PC-3 (cell line): ENCODE results near the gene KDM1A. TPM values are rescaled to one million over a fixed set of nuclear protein-coding genes. Genes with fewer than 3 reads are reported as not detected.
A peak's percentile ranks its signal among the peaks of the same experiment; 100 is the strongest.

Source experiments
- ATAC-seq: fragments of 200-7000 bp; cut with Tn5 transposase; 2 replicates; pipeline ENCODE4 v1.9.1; 2020; ENCODE audit warnings: mild to moderate bottlenecking, moderate library complexity
- BruUV-seq: library from RNA; stranded (reverse); fragments of 400-500 nt; replicated peaks from 2 replicates; lab custom pipeline; 2021; lab: Mats Ljungman, UMichigan
- CTCF ChIA-PET: fragments of 300-600 bp; sonication (Branson Sonifier 250); formaldehyde crosslinking; loops from one replicate; lab custom pipeline; 2022; ENCODE audit warnings: antibody characterized with exemption; lab: Charles Lee
- POLR2A ChIA-PET: fragments of 300-600 bp; sonication (Branson Sonifier 250); formaldehyde crosslinking; loops from one replicate; lab custom pipeline; 2022; ENCODE audit warnings: antibody characterized with exemption; ENCODE audit not compliant: unreplicated experiment; lab: Charles Lee
- DNase-seq: peaks from one replicate; pipeline ENCODE4 v3.0.0-alpha.2; 2015
- H2AFZ ChIP-seq: fragments of 300-600 bp; sonication (generic); 2 replicates; pipeline ENCODE4 v1.6.0; 2016; ENCODE audit warnings: antibody characterized with exemption, low read length
- H3F3A ChIP-seq: fragments of 300-600 bp; sonication (generic); one replicate; pipeline ENCODE4 v1.6.0; 2017; ENCODE audit warnings: antibody characterized with exemption, low read length, control low read depth, mild to moderate bottlenecking; ENCODE audit not compliant: unreplicated experiment
- H3K27ac ChIP-seq: fragments of 300-600 bp; sonication (generic); 2 replicates; pipeline ENCODE4 v1.5.1; 2016; ENCODE audit warnings: mild to moderate bottlenecking, low read length
- H3K27me3 ChIP-seq: fragments of 300-600 bp; sonication (generic); 2 replicates; pipeline ENCODE4 v1.6.1; 2016; ENCODE audit warnings: low read length, mixed read lengths
- H3K36me3 ChIP-seq: fragments of 300-600 bp; sonication (generic); 2 replicates; pipeline ENCODE4 v1.6.1; 2016; ENCODE audit warnings: low read depth, mixed run types, low read length, mixed read lengths
- H3K4me1 ChIP-seq: fragments of 300-600 bp; sonication (generic); 2 replicates; pipeline ENCODE4 v1.5.1; 2016; ENCODE audit warnings: low read length; ENCODE audit not compliant: insufficient read depth
- H3K4me2 ChIP-seq: fragments of 300-600 bp; sonication (generic); 2 replicates; pipeline ENCODE4 v1.6.0; 2016; ENCODE audit warnings: low read length
- H3K4me3 ChIP-seq: fragments of 300-600 bp; sonication (generic); 2 replicates; pipeline ENCODE4 v1.5.1; 2016; ENCODE audit warnings: mild to moderate bottlenecking, low read length, mixed read lengths
- H3K79me2 ChIP-seq: fragments of 300-600 bp; sonication (generic); 2 replicates; pipeline ENCODE4 v1.6.1; 2017; ENCODE audit warnings: low read length, mixed read lengths
- H3K9ac ChIP-seq: fragments of 300-600 bp; sonication (generic); 2 replicates; pipeline ENCODE4 v1.6.0; 2016; ENCODE audit warnings: mild to moderate bottlenecking, low read length
- H3K9me2 ChIP-seq: fragments of 300-600 bp; sonication (generic); replicated peaks from 2 replicates; pipeline ENCODE4 v1.6.1; 2016; ENCODE audit warnings: mixed run types, low read length, mixed read lengths
- H3K9me3 ChIP-seq: fragments of 300-600 bp; sonication (generic); 2 replicates; pipeline ENCODE4 v1.6.1; 2016; ENCODE audit warnings: low read length, mixed read lengths
- H4K20me1 ChIP-seq: fragments of 300-600 bp; sonication (generic); 2 replicates; pipeline ENCODE4 v1.6.1; 2016; ENCODE audit warnings: low read length, mixed read lengths
- EZH2 ChIP-seq: fragments of 300-600 bp; sonication (generic); IDR thresholded peaks from one replicate; pipeline ENCODE4 v1.6.1; 2017; ENCODE audit warnings: antibody characterized with exemption, mild to moderate bottlenecking, low read length; ENCODE audit not compliant: unreplicated experiment
- EZH2phosphoT487 ChIP-seq: fragments of 300-600 bp; sonication (generic); IDR thresholded peaks from 2 replicates; pipeline ENCODE4 v1.6.1; 2018; ENCODE audit warnings: mild to moderate bottlenecking, antibody characterized with exemption, low read length, borderline replicate concordance
- intact Hi-C: fragments of 100-400 bp; cut with micrococcal nuclease; formaldehyde crosslinking; loops from 2 replicates; pipeline ENCODE4 v1.9.0; 2023
- total RNA-seq: library from RNA; depleted of rRNA; stranded (reverse); fragments of >200 nt; gene quantifications from 2 replicates; pipeline ENCODE4 v1.2.3, GENCODE V29; 2014
- TF ChIP-seq, protein P1 (sequence below): fragments of 300-600 bp; sonication (generic); conservative IDR thresholded peaks from 2 replicates; pipeline ENCODE4 v1.5.1; 2017; ENCODE audit warnings: antibody characterized with exemption, low read depth, mild to moderate bottlenecking, low read length

KDM1A gene
- total RNA-seq, 1 experiment from 2014 or later = 186 TPM

DNA sequence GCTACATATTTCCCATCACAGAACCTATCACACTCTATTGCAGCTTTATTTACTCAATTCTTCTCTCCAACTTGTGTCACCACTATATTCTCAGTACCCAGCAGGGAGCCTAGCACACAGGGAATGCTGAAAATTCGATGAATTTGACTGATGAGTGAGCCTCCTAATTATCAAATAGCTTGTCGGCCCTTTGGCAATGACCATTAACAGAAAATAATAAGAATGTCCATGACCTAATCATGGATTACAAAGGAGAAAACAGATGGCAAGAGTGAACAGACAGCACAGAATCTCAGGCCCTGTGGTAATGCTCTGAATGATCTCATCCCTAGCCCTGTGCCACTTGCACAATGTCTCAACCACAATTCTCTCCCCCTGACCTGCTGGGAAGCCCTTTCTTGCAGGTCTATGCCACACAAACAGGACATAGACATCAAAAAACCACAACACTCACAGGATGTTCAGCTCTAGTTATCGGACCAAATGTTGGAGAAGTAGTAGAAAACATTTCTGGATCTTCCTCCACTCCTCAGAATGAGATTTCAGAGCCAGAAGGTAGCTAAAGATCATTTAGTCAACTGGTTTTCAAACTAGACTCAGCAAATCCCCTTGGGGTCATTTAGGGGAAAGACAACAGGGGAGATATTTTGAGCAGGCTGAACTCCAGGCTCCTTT is 80.9 kb downstream of the KDM1A start:
- Histone ChIP-seq H3K4me3 (no peak overlapping the region), H2AFZ (no peak overlapping the region), H3K36me3 (no peaks in the 10 kb centered on the region), H3F3A (peaks cover 13% of the 10 kb centered on the region), H3K79me2 (peaks cover 31% of the 10 kb centered on the region), H3K9ac (no peak overlapping the region), H3K4me1 (peaks cover 67% of the 10 kb centered on the region), H3K9me3 (no peaks in the 10 kb centered on the region), H3K9me2 (no peaks in the 10 kb centered on the region), H4K20me1 (no peaks in the 10 kb centered on the region), H3K4me2 (peak overlapping the region; percentile 62), H3K27me3 (no peaks in the 10 kb centered on the region), H3K27ac (peak overlapping the region; percentile 30)
- TF ChIP-seq, protein P1, sequence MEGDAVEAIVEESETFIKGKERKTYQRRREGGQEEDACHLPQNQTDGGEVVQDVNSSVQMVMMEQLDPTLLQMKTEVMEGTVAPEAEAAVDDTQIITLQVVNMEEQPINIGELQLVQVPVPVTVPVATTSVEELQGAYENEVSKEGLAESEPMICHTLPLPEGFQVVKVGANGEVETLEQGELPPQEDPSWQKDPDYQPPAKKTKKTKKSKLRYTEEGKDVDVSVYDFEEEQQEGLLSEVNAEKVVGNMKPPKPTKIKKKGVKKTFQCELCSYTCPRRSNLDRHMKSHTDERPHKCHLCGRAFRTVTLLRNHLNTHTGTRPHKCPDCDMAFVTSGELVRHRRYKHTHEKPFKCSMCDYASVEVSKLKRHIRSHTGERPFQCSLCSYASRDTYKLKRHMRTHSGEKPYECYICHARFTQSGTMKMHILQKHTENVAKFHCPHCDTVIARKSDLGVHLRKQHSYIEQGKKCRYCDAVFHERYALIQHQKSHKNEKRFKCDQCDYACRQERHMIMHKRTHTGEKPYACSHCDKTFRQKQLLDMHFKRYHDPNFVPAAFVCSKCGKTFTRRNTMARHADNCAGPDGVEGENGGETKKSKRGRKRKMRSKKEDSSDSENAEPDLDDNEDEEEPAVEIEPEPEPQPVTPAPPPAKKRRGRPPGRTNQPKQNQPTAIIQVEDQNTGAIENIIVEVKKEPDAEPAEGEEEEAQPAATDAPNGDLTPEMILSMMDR = no peak
- TF ChIP-seq EZH2phosphoT487 = no peak
- no peak for TF ChIP-seq EZH2
- intact Hi-C loops = loop anchor here (5.0 kb wide), 1 partner anchor 67 kb away; the partner anchor contains the start of gene LUZP1
- peak; percentile 81 for DNase-seq
- ChIA-PET POLR2A (interaction anchor here (0.5 kb wide), 1 partner anchor 591 kb away, joined by 3 read pairs; the partner anchor contains the start of gene RPL11), CTCF (interaction anchor here (1.9 to 2.6 kb wide), 2 partner anchors 77 to 85 kb away, joined by 19 to 30 read pairs; no protein-coding TSS in a partner anchor)
- ATAC-seq = no peak
- no TSS peak for BruUV-seq

DNA sequence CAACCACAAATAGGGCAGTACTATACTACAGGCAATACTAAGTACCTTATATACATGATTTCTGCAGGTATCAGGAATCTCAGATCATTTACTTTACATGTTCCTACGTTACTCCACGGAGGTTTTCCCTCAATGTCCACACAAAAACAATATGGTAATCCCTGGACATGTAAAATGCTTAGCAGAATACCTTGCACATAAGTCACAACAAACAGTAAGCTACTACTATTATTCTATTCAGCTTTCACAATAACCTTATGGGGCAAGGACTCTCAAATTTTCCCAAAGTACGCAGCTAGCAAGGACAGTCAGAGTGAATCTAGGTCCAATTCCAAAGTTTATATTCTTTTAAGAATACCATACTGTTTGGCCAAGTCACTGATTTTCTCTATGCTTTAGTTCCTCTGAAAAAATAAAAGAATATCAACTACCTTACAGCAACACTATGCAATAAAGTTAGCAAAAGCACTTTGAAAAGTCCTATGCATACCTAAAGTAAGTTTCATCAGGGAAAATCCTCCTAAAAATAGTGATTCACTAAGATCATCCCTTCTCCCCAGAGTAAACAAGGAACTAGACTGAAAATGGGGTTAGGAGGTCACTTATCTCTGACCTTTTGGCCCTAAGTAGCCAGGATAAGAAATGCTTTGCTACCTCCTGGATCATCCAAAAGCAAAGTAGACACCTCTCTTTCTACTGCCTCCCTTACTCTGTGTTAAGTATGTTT is 82.0 kb downstream of the KDM1A start:
- Histone ChIP-seq H2AFZ (no peak overlapping the region), H3K4me3 (peak overlapping the region; percentile 22; the same call in 1 of the 2 replicates), H3K27me3 (no peaks in the 10 kb centered on the region), H3K4me2 (peak overlapping the region; percentile 62), H3K9ac (peak overlapping the region; percentile 40; the same call in 1 of the 2 replicates), H3K4me1 (peaks cover 56% of the 10 kb centered on the region), H3K9me2 (no peaks in the 10 kb centered on the region), H3K36me3 (no peaks in the 10 kb centered on the region), H3K9me3 (no peaks in the 10 kb centered on the region), H3K79me2 (peaks cover 31% of the 10 kb centered on the region), H3K27ac (peak overlapping the region; percentile 86), H3F3A (peaks cover 13% of the 10 kb centered on the region), H4K20me1 (no peaks in the 10 kb centered on the region)
- ATAC-seq = no peak
- intact Hi-C loops = loop anchor here (1.0 to 5.0 kb wide), 2 partner anchors 66 to 172 kb away; partner anchors contain the start of gene LUZP1
- CTCF ChIA-PET = no interaction called here
- BruUV-seq = no TSS peak
- TF ChIP-seq EZH2 (no peak), EZH2phosphoT487 (no peak)
- TF ChIP-seq, protein P1 = no peak
- DNase-seq = peak; percentile 30
- POLR2A ChIA-PET = interaction anchor here (0.5 to 0.6 kb wide), 2 partner anchors 68 to 590 kb away, joined by 3 to 4 read pairs; partner anchors contain the start of gene RPL11
